ENCODE measurements around the gene PRDX6.
"Not testable (repeated sequence)": the region's sequence is repeated elsewhere in the genome, so short reads cannot be mapped to it uniquely, and the experiment has no call there.

PRDX6 gene

DNA sequence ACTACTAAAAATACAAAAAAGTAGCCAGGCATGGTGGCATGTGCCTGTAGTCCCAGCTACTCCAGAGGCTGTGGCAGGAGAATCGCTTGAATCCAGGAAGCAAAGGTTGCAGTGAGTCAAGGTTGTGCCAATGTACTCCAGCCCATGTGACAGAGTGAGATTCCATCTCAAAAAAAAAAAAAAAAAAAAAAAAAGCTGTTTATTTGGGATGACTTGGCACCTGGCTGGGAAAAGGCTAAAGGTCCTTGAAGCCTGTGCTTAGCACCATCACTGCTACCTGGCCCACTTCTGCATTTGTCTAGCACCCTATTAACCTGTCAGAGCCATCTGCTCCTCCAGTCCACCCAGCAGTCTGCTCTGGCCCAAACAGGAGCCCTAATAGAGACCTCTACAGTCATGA, 25.0 kb downstream of the PRDX6 start:
- DNase-seq, result no peak

DNA sequence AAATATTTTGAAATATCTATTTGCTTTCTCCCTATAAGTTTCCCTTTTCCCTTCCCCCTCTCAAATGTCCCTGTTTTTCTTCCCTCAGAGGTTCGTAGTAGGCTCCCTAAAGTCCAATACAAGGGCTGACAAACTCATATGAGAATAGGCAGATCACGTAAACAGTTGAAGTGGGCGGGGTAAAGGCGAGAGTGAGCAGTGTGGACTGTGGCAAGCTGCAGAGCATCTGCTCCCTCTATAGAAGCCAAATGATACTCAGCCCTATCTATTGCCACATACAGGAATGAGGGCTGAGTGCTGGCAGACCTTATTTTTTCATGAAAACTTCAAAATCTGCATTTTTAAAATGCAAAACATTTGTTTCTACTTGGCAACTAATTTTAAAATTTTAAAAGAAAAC, 26.3 kb downstream of the PRDX6 start:
- no peak for DNase-seq

DNA sequence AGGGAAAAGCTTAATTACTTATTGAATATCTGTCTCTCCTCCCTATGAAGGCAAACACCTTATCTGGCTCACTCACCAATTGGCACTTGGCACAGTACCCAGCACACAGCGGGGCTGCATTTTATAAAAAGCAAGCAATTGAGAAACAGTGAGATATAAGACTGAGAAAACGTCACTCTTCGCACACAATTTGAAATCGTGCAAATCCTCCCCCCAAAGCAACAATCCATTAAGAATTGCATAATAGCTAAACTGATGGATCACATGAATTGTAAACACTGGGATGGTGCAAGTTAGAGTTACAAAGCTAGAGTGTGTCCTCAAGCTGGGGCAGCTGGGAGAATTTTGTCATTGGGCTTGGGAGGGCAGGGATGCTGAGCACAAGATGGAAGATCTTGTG, 27.1 kb downstream of the PRDX6 start:
- DNase-seq, result no peak

- DNase-seq, result no peak
Measured at GRCh38 chr1:173505391-173505790, 28.3 kb downstream of the PRDX6 start.

GRCh38 chr1:173506437-173506836, 29.3 kb downstream of the PRDX6 start:
- no peak for DNase-seq

DNA sequence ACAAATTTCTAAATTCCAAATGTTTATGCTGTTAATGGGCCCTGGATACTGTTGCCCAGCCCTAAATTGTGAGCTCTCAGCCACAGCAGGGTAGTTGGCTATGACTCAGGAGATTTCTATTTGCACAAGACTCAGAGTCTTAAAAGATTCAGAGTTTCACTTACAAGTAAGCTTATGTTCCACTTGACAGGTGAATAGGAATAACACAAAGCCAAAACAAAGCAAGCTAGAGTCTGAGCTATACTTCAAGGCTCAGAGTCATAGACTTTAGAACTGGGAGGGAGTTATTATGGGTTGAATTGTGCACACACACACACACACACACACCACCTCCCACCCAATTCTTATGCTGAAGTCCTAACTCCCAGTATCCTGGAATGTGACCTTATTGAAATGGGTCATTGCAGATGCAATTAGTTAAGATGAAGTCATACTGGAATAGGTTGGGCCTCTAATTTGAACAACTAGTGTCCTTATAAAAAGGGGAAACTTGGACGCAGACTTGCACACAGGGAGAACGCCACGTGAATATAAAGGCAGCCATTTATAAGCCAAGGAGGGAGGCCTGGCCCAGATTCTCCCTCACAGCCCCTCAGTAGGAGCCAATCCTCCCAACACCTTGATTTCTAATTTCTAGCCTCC, 30.2 kb downstream of the PRDX6 start:
- no peak for DNase-seq

DNA sequence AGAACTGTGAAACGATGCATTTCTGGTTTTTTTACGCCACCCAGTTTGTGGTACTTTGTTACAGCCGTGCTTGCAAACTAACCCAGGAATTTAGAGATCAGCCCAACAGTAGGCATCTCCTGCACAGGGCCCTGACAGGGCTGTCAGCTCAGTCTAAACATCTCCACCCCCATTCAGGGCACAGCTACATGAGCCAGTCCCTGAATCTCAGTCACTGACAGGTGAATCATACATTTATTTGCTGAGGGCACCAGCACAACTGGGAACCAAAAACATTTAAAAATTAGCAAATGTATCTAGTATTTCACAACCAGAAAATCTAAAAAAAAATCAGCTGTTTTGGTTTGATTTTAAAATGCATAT, 30.7 kb downstream of the PRDX6 start:
- DNase-seq, result no peak

- DNase-seq, result no peak
Measured at GRCh38 chr1:173508541-173508940, 31.4 kb downstream of the PRDX6 start.

- no peak for DNase-seq
Measured at GRCh38 chr1:173509797-173510196, 32.7 kb downstream of the PRDX6 start.

- DNase-seq, result not testable (repeated sequence)
Measured at GRCh38 chr1:173514503-173514902, 37.4 kb downstream of the PRDX6 start.

DNA sequence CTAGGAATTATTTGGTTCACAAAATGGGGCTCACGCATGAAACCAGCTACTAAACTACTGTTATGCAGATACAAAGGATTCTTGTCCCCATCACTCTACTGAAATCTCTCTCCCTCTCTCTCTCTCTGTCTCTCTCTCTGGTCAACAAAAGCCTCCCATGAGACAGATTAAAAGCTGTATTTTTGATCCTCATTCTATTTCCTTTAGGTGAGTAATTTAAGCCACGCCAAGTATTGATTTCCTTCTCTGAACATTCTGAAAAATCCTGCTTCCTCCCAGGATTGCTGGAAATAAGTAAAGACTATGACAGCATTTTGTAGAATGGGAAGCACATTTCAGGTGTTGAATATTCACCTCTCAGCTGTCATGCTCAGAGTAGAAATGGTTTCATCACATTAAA, 43.7 kb downstream of the PRDX6 start:
- no peak for DNase-seq

DNA sequence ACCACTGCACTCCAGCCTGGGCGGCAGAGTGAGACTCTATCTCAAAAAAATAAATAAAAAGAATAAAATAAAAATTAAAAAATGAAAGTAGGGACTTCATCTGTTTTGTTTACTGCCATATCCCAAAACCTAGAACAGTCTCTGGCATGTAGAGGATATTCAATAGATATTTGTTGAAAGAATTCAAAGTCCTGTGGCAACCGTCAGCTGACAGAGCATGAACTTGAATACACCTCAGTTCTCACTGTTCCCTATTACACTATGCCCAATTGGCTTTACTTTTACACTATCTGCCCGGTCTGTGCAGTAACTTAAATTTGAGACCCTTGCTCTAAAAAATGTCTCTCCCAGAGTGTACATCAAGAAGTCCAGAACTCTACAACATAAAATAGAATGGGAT, 46.2 kb downstream of the PRDX6 start:
- DNase-seq, result no peak

GRCh38 chr1:173525926-173526325, 48.8 kb downstream of the PRDX6 start:
- DNase-seq, result no peak

GRCh38 chr1:173527151-173527826, 50.2 kb downstream of the PRDX6 start:
- DNase-seq, result no peak

- no peak for DNase-seq
Measured at GRCh38 chr1:173529106-173529505, 52.0 kb downstream of the PRDX6 start.

DNA sequence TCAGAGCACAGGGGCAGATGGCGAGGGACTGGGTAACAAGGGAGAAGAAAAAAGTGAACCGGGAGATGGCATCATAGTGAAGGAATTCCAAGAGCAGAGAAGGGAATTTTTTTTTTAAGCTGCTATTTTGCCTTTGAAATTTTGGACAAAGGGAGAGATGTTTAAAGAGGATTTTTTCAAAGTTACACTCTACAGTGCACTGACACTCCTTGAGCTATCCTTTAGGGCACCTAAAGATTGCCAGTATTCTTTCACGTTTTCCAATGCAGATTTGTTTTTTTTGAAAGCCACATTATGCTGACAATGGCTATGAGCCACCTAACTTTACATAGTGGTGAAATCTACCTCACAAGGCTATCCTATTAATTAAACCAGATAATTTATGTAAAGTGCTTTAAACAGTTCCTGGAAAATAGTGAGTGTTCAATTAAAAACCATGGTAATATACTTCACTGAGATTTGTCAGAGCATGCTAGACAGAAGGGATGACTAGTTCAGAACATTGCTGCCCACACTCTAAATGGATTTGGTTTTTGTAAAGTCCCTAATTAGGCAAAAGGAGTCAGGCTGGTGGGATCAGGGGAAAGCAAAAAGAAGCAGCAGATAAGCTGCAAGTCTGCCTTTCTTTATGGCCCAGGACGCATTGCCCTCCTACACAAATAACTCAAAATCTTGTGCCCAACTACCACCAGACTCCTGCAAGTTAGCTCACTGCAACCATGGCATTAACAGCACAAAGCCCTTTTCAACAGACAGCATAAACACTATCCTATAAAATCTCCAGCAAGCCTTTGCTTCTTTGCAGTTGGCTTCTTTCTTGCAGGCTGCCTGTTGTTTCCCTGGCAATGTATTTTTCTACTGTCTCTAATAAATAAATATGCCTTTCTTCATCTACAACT, 53.9 kb downstream of the PRDX6 start:
- DNase-seq, result no peak

GRCh38 chr1:173532237-173532636, 55.1 kb downstream of the PRDX6 start:
- DNase-seq, result no peak

DNA sequence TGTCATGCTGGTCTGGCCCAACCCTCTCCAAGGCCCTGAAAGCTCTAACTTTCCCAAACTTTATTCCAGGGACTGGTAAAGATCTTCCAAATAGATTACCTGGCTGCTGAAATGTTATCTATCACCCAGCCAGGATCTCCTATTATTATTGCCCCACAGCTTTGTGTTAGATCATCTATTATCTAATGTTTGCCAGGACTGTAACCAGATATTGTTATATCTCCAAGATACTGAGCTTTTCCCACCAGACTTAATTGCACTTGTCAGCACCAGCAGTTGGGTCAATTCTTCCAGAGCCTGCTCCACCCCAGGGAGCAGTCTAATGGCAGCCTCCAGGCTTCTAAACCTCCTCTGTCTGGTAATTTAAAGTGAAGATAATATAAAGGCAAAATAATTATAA, 59.1 kb downstream of the PRDX6 start:
- DNase-seq, result no peak

Data from NCI-H1417 treated with DMSO at 0.1 percent for 48 hours (cell line).